Caco-2 (cell line): ENCODE measurements around the gene SORL1. TPM values are rescaled to one million over a fixed set of nuclear protein-coding genes. Genes with fewer than 3 reads are reported as not detected.
A peak's percentile ranks its signal among the peaks of the same experiment; 100 is the strongest.

Experiments
- BruUV-seq: library from RNA; stranded (reverse); fragments of 400-500 nt; replicated peaks from 2 replicates; lab custom pipeline; 2021; lab: Mats Ljungman, UMichigan
- CTCF ChIA-PET: fragments of 300-600 bp; sonication (Branson Sonifier 250); formaldehyde crosslinking; loops from one replicate; lab custom pipeline; 2022; ENCODE audit warnings: antibody characterized with exemption; lab: Charles Lee
- POLR2A ChIA-PET: fragments of 300-600 bp; sonication (Branson Sonifier 250); formaldehyde crosslinking; loops from one replicate; lab custom pipeline; 2022; ENCODE audit warnings: antibody characterized with exemption; lab: Charles Lee
- DNase-seq, 2 experiments: peaks; one replicate each; pipeline versions ENCODE4 v3.0.0 to v3.0.0-alpha.2; 2020 to 2022
- H3K27me3 ChIP-seq: replicated peaks from 2 replicates; pipeline ENCODE4 v1.6.0; 2011; ENCODE audit warnings: low read length; ENCODE audit not compliant: control insufficient read depth, insufficient read depth
- H3K36me3 ChIP-seq: 2 replicates; pipeline ENCODE4 v1.5.1; 2011; ENCODE audit warnings: low read length; ENCODE audit not compliant: control insufficient read depth, insufficient read depth
- H3K4me1 ChIP-seq: fragments of 250-450 bp; sonication (Bioruptor Pico); 2 replicates; pipeline ENCODE4 v1.5.1; 2020; ENCODE audit warnings: mild to moderate bottlenecking
- H3K4me3 ChIP-seq: 2 replicates; pipeline ENCODE4 v1.5.1; 2011; ENCODE audit warnings: low read depth, mild to moderate bottlenecking, control low read depth, low read length
- H3K9me3 ChIP-seq: fragments of 250-450 bp; sonication (Bioruptor Pico); 2 replicates; pipeline ENCODE4 v1.5.1; 2020; ENCODE audit warnings: mild to moderate bottlenecking, moderate library complexity
- H3K27ac Mint-ChIP-seq: one replicate; pipeline ENCODE4 v1.8.0; 2022; ENCODE audit warnings: mixed read lengths; ENCODE audit not compliant: unreplicated experiment
- H3K27me3 Mint-ChIP-seq: one replicate; pipeline ENCODE4 v1.8.0; 2022; ENCODE audit warnings: mixed read lengths; ENCODE audit not compliant: insufficient read depth, unreplicated experiment
- H3K36me3 Mint-ChIP-seq: one replicate; pipeline ENCODE4 v1.8.0; 2022; ENCODE audit warnings: mild to moderate bottlenecking, mixed read lengths; ENCODE audit not compliant: insufficient read depth, unreplicated experiment
- H3K4me1 Mint-ChIP-seq: one replicate; pipeline ENCODE4 v1.8.0; 2022; ENCODE audit warnings: low read depth, mixed read lengths; ENCODE audit not compliant: unreplicated experiment
- H3K4me3 Mint-ChIP-seq: one replicate; pipeline ENCODE4 v1.8.0; 2022; ENCODE audit warnings: mild to moderate bottlenecking, moderate library complexity, mixed read lengths; ENCODE audit not compliant: unreplicated experiment
- H3K9me3 Mint-ChIP-seq: one replicate; pipeline ENCODE4 v1.8.0; 2022; ENCODE audit warnings: mixed read lengths; ENCODE audit not compliant: unreplicated experiment
- CTCF ChIP-seq, 2 experiments: fragments of 200-600 bp in 1 of 2; IDR thresholded peaks; 1 replicate in 1 of 2; 2 replicates in 1 of 2; pipeline versions ENCODE4 v1.5.1 to v1.8.0; 2011 to 2022; ENCODE audit warnings: antibody characterized with exemption in 1 of 2, control low read depth in 1 of 2, inconsistent platforms in 1 of 2, low read depth in 1 of 2, low read length in 1 of 2, mild to moderate bottlenecking in 1 of 2, moderate library complexity in 1 of 2; ENCODE audit not compliant: insufficient read depth in 1 of 2, severe bottlenecking in 1 of 2, unreplicated experiment in 1 of 2
- intact Hi-C: fragments of 100-400 bp; cut with micrococcal nuclease; formaldehyde crosslinking; loops from one replicate; pipeline ENCODE4 v1.10.0; 2022; ENCODE audit not compliant: unreplicated experiment
- total RNA-seq: library from RNA; stranded (reverse); gene quantifications from 2 replicates; pipeline ENCODE4 v1.2.3, GENCODE V29; 2022

The SORL1 gene
- total RNA-seq, 1 experiment from 2014 or later = 26.3 TPM

DNA sequence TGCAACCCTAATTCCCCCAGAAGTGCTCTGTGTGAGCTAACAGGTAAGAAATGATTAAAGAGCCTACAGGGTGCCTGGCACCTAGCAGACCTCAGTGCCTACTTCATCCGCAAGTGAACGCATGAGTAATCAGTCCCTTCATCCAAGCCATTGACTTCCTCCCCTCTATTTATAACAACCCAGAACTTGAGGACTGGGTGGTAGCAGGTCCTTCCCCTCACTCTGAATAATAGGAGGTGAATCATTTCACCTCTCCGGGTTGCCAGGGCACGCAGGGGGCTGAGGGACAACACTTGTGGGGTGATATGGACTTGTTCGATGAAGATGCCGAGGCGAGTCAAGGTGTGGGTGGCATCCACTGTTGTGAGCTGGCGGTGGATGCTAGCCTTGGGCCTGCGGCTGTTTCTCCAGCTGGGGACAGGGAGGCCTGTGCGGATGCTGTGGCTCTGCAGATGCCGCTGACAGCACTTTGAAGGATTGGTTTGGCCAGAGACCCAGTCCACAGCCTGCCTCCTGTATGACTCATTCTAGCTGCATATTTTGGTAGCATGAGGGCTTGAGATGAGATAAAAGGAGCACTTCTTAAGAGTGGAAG lies 12.3 kb downstream of the SORL1 start:
- Mint-ChIP-seq H3K36me3 (no peaks in the 10 kb centered on the region), H3K27me3 (no peaks in the 10 kb centered on the region), H3K27ac (peak overlapping the region; percentile 91), H3K4me1 (peaks cover 40% of the 10 kb centered on the region), H3K9me3 (no peaks in the 10 kb centered on the region), H3K4me3 (no peak overlapping the region)
- H3K9me3 ChIP-seq = no peaks in the 10 kb centered on the region
- intact Hi-C loops = no loop called here
- peaks cover 48% of the 10 kb centered on the region for H3K4me1 ChIP-seq
- peak in 1 of 2 experiments; percentile 70 for DNase-seq
- ChIA-PET POLR2A (no interaction called here), CTCF (interaction anchor here (0.7 to 1.1 kb wide), 2 partner anchors 13 to 172 kb away, joined by 3 read pairs; partner anchors contain the start of gene SC5D)
- no TSS peak for BruUV-seq
- no peak for TF ChIP-seq CTCF (IDR thresholded peaks at IDR 0.05; ENCODE audit: insufficient read depth in 1 of 2, low read depth in 1 of 2, low read length in 1 of 2, severe bottlenecking in 1 of 2, unreplicated experiment in 1 of 2)
- no peaks in the 10 kb centered on the region for H3K36me3 ChIP-seq
- no peaks in the 10 kb centered on the region for H3K27me3 ChIP-seq
- H3K4me3 ChIP-seq = no peak overlapping the region

- Mint-ChIP-seq H3K36me3 (no peaks in the 10 kb centered on the region), H3K9me3 (no peaks in the 10 kb centered on the region), H3K27ac (peak overlapping the region; percentile 91), H3K4me1 (peaks cover 35% of the 10 kb centered on the region), H3K27me3 (no peaks in the 10 kb centered on the region), H3K4me3 (peak overlapping the region; percentile 33)
- ChIA-PET CTCF (no interaction called here), POLR2A (no interaction called here)
- Histone ChIP-seq H3K9me3 (no peaks in the 10 kb centered on the region), H3K4me3 (no peak overlapping the region), H3K27me3 (no peaks in the 10 kb centered on the region), H3K36me3 (no peaks in the 10 kb centered on the region), H3K4me1 (peaks cover 48% of the 10 kb centered on the region)
- no peak for TF ChIP-seq CTCF (IDR thresholded peaks at IDR 0.05; ENCODE audit: insufficient read depth in 1 of 2, low read depth in 1 of 2, low read length in 1 of 2, severe bottlenecking in 1 of 2, unreplicated experiment in 1 of 2)
- intact Hi-C loops = loop anchor here (1.0 kb wide), 2 partner anchors 10 to 13 kb away; partner anchors contain the start of genes SORL1 and SORL1-AS1
- BruUV-seq = no TSS peak
- no peak for DNase-seq
These were observed 13.6 kb downstream of the SORL1 start for GRCh38 chr11:121465709-121466062.

DNA sequence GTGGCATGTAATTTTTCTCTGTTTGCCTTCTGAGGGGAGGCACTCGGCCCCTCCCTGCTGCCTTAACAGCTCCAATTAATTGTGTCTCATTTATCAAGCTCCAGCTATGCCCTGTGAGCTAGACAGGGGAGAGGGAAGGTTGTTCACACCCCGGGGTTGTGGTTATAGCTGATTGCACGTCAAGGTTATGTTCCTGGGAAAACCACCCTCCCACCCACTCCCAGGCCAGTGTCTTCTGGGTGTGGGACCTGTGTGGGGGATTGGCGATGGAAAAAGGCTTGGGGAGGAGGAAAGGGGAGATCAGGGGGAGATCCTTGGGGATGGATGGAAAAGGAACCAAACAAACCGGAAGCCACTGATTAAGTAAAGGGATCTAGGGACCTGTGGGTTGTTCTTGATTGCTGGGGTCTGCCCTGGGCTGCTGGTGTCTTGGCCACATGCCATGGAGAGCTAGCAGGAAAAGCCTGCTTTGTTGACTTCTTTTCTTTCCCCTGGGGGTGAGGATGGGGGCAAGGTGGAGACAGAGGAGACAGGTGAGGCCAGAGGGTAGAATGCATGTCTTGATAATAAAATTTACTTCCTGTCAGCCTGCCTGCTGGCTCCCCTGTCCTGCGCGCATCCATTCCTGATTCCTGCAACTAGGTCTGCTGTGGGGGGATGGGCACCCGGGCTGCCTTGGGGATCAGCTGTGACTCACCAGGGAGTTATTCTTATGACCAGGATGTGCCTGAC lies 14.1 kb downstream of the SORL1 start:
- no peak for TF ChIP-seq CTCF (IDR thresholded peaks at IDR 0.05; ENCODE audit: insufficient read depth in 1 of 2, low read depth in 1 of 2, low read length in 1 of 2, severe bottlenecking in 1 of 2, unreplicated experiment in 1 of 2)
- H3K9me3 ChIP-seq = no peaks in the 10 kb centered on the region
- Mint-ChIP-seq H3K36me3 (no peaks in the 10 kb centered on the region), H3K27me3 (no peaks in the 10 kb centered on the region), H3K9me3 (no peaks in the 10 kb centered on the region), H3K4me3 (peak overlapping the region; percentile 33), H3K4me1 (peaks cover 35% of the 10 kb centered on the region), H3K27ac (peak overlapping the region; percentile 91)
- CTCF ChIA-PET = interaction anchor here (0.6 to 1.2 kb wide), 6 partner anchors 15 to 1231 kb away, joined by 3 to 7 read pairs (median 4); no protein-coding TSS in a partner anchor
- H3K4me1 ChIP-seq = peaks cover 48% of the 10 kb centered on the region
- POLR2A ChIA-PET = interaction anchor here (0.9 to 1.1 kb wide), 2 partner anchors 15 to 174 kb away, joined by 3 to 5 read pairs; partner anchors contain the start of gene SC5D
- intact Hi-C loops = loop anchor here (1.0 kb wide), 2 partner anchors 9 to 14 kb away; partner anchors contain the start of genes SORL1 and SORL1-AS1
- DNase-seq = peak; percentile 95 to 98
- no peaks in the 10 kb centered on the region for H3K27me3 ChIP-seq
- BruUV-seq = no TSS peak
- H3K36me3 ChIP-seq = no peaks in the 10 kb centered on the region
- H3K4me3 ChIP-seq = no peak overlapping the region
